ENCODE results near the gene PTRHD1.
"Not testable (repeated sequence)": the region's sequence is repeated elsewhere in the genome, so short reads cannot be mapped to it uniquely, and the experiment has no call there.

PTRHD1 gene, protein sequence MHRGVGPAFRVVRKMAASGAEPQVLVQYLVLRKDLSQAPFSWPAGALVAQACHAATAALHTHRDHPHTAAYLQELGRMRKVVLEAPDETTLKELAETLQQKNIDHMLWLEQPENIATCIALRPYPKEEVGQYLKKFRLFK

DNA sequence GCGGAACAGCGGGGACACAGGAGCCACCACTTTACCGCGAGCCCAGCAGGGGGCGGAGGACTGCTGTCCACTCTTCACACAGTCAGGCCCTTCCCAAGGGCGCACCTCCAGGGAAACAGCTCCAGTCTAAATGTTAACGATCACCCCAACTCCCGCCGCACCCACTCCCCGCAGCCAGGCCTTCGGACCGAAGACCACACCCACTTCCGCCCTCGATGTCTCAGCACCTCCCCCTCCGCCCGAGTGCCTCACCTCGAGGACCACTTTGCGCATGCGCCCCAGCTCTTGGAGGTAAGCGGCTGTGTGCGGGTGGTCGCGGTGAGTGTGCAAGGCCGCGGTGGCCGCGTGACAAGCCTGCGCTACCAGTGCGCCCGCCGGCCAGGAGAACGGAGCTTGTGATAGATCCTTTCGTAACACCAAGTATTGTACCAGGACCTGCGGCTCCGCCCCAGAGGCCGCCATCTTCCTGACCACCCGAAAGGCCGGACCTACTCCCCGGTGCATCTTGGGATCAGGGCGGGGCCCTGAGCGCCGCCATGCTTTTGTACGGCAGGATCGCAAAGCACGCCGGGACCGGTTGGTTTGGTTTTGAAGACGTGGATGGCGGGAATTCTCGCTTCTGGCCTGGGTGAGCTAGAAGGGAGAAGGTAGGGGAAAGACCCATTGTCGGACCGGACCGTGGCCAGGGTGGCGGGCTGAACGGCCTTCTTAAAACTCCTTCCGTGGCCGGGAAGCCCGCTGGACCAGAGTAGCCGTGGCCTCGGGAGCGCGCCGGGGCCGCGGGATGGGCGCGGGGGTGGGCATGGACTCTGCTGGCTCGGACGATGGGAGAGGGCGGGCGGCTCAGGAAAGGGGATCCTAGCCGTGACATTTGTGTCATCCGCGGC lies at the start of gene PTRHD1, which contains the start of gene CENPO:
PTRHD1 (minus strand) TSS at position 518 of the 887 bp plus-strand sequence; CDS start at position 504, 14 bp downstream.
CENPO (plus strand) TSS at position 552 of the 887 bp plus-strand sequence. CDS start 495 bp downstream, outside the sequence.
- H3K4me1 ChIP-seq (ENCODE audit: control insufficient read depth, low read depth, low read length): peaks cover 27% of the 10 kb centered on the region
- H3K27me3 ChIP-seq (ENCODE audit: control insufficient read depth, insufficient read depth, low read length): no peaks in the 10 kb centered on the region
- peak within 1 kb of the TSS; percentile 95 for H3K9ac ChIP-seq (ENCODE audit: low read length)
- H3K9me3 ChIP-seq (ENCODE audit: control insufficient read depth, low read depth, low read length): no peaks in the 10 kb centered on the region
- peak within 1 kb of the TSS; percentile 98 for H3K27ac ChIP-seq (ENCODE audit: low read length)
- peaks cover 28% of the 10 kb centered on the region for H3K36me3 ChIP-seq (ENCODE audit: control insufficient read depth, low read depth, low read length)
- peak within 1 kb of the TSS; percentile 88 for H3K4me3 ChIP-seq (ENCODE audit: low read length)

DNA sequence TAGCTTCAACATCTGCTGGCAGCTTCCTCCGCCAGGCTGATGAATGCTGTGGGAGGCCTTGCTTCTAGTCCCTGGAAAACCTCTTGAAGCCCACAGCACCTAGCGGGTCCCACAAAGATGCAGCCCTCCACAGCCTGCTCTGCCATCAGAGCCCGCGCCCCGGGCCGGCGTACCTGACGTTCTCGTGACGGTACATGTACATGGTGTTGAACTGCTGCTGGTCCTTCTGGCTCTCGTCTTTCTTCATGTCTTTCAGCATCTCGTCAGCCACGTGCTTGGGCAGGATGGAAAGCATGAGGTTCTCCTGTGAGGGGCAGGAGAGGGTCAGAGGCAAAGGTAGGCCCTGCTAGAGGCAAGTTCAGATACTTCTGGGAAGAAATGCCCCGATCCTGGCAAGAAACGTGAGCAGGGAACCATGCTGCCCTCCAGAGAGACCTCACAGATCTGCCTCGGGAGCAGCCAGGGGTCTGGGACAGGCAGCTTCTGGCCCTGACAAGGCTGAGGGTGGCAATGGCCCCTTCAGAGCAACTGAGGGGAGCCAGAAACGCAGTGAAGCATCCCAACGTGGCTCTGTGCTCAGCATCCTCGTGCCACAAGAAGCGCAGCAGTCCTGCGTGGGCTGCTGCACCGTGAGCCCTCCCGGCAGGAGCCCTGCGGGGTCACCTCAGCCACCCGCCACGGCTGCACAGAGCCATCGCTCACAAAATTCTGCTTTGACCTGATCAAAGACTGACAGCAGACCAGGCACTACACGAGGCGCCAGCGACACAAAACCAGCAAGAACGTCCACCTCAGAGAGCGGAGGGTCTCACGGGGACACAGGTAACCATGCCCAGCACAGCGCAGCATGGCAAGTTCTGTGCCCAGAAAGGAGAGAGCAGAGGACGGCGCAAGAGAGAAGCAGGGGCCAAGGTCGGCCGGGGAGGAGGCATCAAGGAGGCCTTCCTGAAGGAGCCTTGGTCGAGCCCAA lies 49.2 kb upstream of the PTRHD1 start:
- Histone ChIP-seq H3K9ac (ENCODE audit: low read length) (no peak overlapping the region), H3K27ac (ENCODE audit: low read length) (no peak overlapping the region), H3K27me3 (ENCODE audit: control insufficient read depth, insufficient read depth, low read length) (no peaks in the 10 kb centered on the region), H3K4me3 (ENCODE audit: low read length) (no peak overlapping the region), H3K36me3 (ENCODE audit: control insufficient read depth, low read depth, low read length) (no peaks in the 10 kb centered on the region), H3K4me1 (ENCODE audit: control insufficient read depth, low read depth, low read length) (no peaks in the 10 kb centered on the region), H3K9me3 (ENCODE audit: control insufficient read depth, low read depth, low read length) (no peaks in the 10 kb centered on the region)

DNA sequence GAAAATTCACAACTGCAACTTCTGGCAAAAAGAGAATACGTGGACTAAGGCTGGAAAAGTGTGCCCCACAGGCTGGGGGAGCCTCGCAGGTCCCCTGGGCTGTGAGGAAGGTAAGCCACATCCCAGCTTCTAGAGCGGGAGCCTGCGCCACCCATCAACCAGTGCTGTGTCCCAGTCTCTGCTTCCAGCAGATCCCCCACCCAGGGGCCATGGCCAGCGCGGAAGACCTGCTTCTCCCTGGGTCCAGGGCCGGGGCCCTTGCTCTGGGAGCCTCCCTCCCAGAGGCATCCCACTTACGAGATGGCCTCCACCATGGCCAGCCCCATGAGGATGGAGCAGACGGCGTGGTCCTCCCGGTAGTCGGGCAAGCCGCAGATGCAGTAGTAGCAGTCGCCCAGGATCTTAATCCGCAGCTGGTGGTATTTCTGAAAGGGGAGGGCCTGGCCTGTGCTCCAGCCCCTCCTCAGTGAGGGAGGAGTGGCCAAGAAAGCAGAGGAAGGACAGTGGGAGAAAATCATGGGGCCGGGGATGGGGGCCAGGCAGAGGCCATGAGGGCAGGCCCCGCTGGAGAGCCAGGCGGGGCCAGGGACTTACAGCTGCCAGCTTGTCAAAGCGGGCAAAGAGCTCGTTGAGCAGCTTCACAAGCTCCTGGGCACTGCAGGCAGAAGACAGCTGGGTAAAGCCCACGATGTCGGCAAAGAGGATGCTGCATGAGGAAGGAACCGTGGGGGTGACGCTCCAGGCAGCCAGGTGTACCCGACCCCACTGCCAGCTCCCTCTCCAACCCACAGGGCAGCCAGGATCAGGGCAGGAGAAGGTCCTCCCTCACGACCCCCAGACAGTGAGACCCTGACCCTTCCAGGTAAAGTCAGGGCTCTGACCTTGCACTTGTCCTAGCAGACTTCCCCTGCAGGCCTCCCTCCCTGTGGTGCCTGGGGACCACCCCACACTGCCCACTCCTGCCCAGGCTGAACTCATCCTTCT lies 48.1 kb upstream of the PTRHD1 start:
- H3K4me3 ChIP-seq (ENCODE audit: low read length): no peak overlapping the region
- peaks cover 3% of the 10 kb centered on the region for H3K36me3 ChIP-seq (ENCODE audit: control insufficient read depth, low read depth, low read length)
- H3K27ac ChIP-seq (ENCODE audit: low read length): no peak overlapping the region
- H3K9me3 ChIP-seq (ENCODE audit: control insufficient read depth, low read depth, low read length): no peaks in the 10 kb centered on the region
- H3K9ac ChIP-seq (ENCODE audit: low read length): no peak overlapping the region
- no peaks in the 10 kb centered on the region for H3K4me1 ChIP-seq (ENCODE audit: control insufficient read depth, low read depth, low read length)
- H3K27me3 ChIP-seq (ENCODE audit: control insufficient read depth, insufficient read depth, low read length): no peaks in the 10 kb centered on the region

DNA sequence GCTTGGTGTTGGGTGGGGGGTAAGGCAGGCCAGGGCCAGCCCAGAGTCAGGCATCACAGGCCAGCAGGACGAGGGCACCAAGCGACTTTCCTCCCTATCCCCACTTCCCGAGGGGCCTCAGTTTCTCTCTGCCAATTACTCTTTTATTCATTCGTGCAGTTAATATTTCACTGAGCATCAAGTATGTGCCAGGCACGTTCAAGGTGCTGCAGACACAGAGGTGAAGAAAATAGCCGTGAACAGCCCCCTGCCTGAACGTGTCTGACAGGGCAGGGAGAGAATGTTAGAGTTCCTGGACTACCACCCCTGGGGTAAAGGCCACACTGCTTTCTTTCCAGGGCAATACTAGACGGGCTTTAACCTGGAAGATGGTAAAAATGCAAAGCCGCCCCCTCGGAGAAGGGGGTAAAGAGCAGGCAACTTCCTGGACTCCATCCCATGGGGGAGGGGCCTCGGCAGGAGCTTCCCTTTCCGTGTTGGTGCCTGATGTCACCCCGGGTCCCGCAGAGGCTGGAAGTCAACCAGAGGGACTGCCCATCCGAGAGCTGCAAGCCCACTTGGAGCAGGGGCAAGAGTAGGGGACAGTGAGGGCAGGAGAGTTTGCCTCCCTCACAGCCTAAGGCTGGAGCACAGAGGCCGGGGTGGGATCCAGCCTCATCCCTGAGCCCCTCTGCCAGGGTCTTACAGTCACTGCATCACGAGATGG lies 47.1 kb upstream of the PTRHD1 start:
- Histone ChIP-seq H3K4me3 (ENCODE audit: low read length) (no peak overlapping the region), H3K9me3 (ENCODE audit: control insufficient read depth, low read depth, low read length) (no peaks in the 10 kb centered on the region), H3K27ac (ENCODE audit: low read length) (no peak overlapping the region), H3K27me3 (ENCODE audit: control insufficient read depth, insufficient read depth, low read length) (no peaks in the 10 kb centered on the region), H3K36me3 (ENCODE audit: control insufficient read depth, low read depth, low read length) (peaks cover 3% of the 10 kb centered on the region), H3K9ac (ENCODE audit: low read length) (no peak overlapping the region), H3K4me1 (ENCODE audit: control insufficient read depth, low read depth, low read length) (no peaks in the 10 kb centered on the region)

DNA sequence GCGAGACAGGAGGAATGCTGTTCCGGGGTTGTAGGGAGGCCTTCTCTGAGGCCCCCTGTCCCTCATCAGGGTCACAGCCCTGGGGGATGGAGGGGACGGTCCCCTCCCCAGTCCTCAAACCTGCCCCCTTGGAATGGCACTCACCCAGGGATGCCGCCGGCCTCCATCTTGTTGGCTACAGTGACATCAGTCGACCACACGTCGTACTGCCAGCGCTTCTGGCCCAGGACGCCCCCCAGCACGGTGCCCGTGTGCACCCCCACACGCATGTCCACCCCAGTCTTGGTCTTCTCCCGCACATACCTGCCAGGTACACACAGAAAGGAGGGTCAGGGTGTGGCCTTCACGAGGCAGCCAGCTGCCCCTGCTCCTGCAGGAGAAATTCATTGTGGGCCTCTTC lies 46.5 kb upstream of the PTRHD1 start:
- no peaks in the 10 kb centered on the region for H3K9me3 ChIP-seq (ENCODE audit: control insufficient read depth, low read depth, low read length)
- H3K9ac ChIP-seq (ENCODE audit: low read length): no peak overlapping the region
- no peak overlapping the region for H3K27ac ChIP-seq (ENCODE audit: low read length)
- no peaks in the 10 kb centered on the region for H3K4me1 ChIP-seq (ENCODE audit: control insufficient read depth, low read depth, low read length)
- no peak overlapping the region for H3K4me3 ChIP-seq (ENCODE audit: low read length)
- no peaks in the 10 kb centered on the region for H3K27me3 ChIP-seq (ENCODE audit: control insufficient read depth, insufficient read depth, low read length)
- H3K36me3 ChIP-seq (ENCODE audit: control insufficient read depth, low read depth, low read length): peaks cover 3% of the 10 kb centered on the region

DNA sequence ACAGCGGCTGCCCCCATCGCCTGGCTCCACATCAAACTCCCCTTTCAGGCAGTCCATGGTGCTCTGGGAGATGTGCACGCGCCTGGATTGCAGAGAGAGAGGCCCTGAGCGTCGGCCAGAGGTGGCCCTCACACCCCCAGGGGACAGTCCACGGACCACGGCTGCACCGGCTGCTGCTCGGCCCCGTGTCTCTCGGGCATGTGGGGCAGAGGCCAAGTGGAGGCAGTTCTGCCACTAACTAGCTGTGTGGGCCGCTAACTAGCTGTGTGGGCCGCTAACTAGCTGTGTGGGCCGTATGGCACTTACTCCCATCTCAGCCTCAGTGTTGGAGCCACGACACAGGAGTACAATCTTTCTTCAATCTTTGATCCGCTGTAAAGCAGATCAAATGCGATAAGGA lies 45.4 kb upstream of the PTRHD1 start:
- Histone ChIP-seq H3K9ac (ENCODE audit: low read length) (no peak overlapping the region), H3K27me3 (ENCODE audit: control insufficient read depth, insufficient read depth, low read length) (no peaks in the 10 kb centered on the region), H3K4me3 (ENCODE audit: low read length) (no peak overlapping the region), H3K9me3 (ENCODE audit: control insufficient read depth, low read depth, low read length) (no peaks in the 10 kb centered on the region), H3K27ac (ENCODE audit: low read length) (no peak overlapping the region), H3K4me1 (ENCODE audit: control insufficient read depth, low read depth, low read length) (peaks cover 2% of the 10 kb centered on the region), H3K36me3 (ENCODE audit: control insufficient read depth, low read depth, low read length) (peaks cover 3% of the 10 kb centered on the region)

DNA sequence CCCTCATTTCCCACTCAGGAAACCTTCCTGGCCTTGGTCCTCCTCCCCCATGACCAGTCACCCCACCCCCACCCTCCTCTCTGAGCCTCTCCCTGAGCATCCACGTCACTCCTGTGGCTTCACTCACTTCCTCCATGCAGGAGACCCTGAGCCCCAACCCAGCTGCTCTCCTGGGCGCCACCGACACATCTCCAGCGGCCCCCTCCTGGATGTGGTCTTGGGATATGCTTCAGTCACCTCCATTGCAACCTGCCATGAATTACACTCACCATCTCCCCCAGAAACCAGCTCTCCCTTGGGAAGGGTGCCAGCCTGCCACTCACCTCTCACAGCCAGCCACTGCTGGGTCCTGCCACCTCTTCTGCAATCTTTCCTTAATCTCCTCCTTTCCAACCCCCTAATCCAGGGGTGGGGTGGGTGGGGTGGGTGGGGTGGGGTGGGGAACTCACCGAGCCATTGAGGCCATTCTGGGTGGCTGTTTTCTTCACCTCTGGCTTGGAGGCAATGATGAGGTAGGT lies 44.9 kb upstream of the PTRHD1 start:
- Histone ChIP-seq H3K4me1 (ENCODE audit: control insufficient read depth, low read depth, low read length) (peaks cover 7% of the 10 kb centered on the region), H3K9ac (ENCODE audit: low read length) (no peak overlapping the region), H3K27me3 (ENCODE audit: control insufficient read depth, insufficient read depth, low read length) (no peaks in the 10 kb centered on the region), H3K9me3 (ENCODE audit: control insufficient read depth, low read depth, low read length) (no peaks in the 10 kb centered on the region), H3K36me3 (ENCODE audit: control insufficient read depth, low read depth, low read length) (peaks cover 3% of the 10 kb centered on the region), H3K27ac (ENCODE audit: low read length) (no peak overlapping the region), H3K4me3 (ENCODE audit: low read length) (no peak overlapping the region)

DNA sequence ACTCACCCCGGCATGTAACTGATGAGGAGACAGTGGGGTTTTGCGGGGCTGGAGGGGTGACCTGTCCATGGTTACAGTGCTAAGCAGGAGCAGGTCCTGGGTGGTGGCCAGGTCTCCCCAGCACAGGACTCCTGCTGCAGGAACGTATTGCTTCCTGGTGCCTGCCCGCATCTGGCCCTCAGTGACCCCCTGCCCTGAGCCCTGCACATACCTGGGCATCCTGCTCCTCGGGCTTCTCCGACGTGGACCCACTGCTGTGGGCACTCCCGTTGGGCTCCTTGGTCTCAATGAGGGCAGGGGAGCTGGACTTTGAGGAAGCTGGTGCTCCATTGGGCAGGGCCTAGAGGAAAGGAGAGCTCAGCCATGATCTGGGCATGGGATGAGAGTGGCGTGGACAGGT lies 43.5 kb upstream of the PTRHD1 start:
- Histone ChIP-seq H3K36me3 (ENCODE audit: control insufficient read depth, low read depth, low read length) (peaks cover 3% of the 10 kb centered on the region), H3K9me3 (ENCODE audit: control insufficient read depth, low read depth, low read length) (no peaks in the 10 kb centered on the region), H3K27me3 (ENCODE audit: control insufficient read depth, insufficient read depth, low read length) (no peaks in the 10 kb centered on the region), H3K9ac (ENCODE audit: low read length) (no peak overlapping the region), H3K4me1 (ENCODE audit: control insufficient read depth, low read depth, low read length) (peaks cover 17% of the 10 kb centered on the region), H3K27ac (ENCODE audit: low read length) (no peak overlapping the region), H3K4me3 (ENCODE audit: low read length) (no peak overlapping the region)

DNA sequence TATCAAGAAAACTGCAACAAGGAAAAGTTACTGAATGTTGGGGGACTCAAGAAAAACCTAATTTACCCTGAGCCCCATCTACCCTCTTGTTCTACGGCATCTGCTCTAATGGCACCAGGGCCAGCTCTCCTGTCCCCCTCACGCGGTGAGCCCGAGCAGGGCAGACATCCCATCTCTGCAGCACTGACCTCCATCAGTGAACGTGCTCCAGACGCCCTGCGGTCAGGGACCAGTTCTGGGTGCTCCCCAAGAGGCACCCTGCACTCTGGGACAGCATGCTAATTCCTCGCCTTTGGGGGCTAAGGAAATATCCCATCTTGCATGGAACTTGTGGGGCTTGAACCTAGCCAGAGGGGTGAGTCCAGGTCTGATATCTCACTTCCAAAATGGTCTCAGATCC lies 43.0 kb upstream of the PTRHD1 start:
- no peak overlapping the region for H3K9ac ChIP-seq (ENCODE audit: low read length)
- peaks cover 3% of the 10 kb centered on the region for H3K36me3 ChIP-seq (ENCODE audit: control insufficient read depth, low read depth, low read length)
- H3K4me3 ChIP-seq (ENCODE audit: low read length): no peak overlapping the region
- peaks cover 17% of the 10 kb centered on the region for H3K4me1 ChIP-seq (ENCODE audit: control insufficient read depth, low read depth, low read length)
- H3K9me3 ChIP-seq (ENCODE audit: control insufficient read depth, low read depth, low read length): no peaks in the 10 kb centered on the region
- H3K27me3 ChIP-seq (ENCODE audit: control insufficient read depth, insufficient read depth, low read length): no peaks in the 10 kb centered on the region
- no peak overlapping the region for H3K27ac ChIP-seq (ENCODE audit: low read length)

DNA sequence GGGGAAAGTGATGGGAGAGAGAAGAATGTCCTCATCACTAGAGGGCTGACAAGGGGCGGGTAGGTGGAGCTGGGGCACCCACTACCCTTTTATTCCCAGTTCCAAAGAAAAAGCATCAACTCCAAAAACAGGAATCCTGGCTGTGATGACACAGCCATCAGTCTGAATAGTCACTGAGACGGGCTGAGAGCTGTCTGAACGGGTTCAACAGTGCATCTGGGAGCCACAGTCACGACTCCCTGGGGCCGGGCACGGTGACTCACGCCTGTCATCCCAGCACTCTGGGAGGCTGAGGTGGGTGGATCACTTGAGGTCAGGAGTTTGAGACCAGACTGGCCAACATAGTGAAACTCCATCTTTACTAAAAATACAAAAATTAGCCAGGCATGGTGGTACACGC lies 42.2 kb upstream of the PTRHD1 start:
- H3K4me1 ChIP-seq (ENCODE audit: control insufficient read depth, low read depth, low read length): peaks cover 17% of the 10 kb centered on the region
- not testable (repeated sequence) for H3K4me3 ChIP-seq (ENCODE audit: low read length); H3K27me3 ChIP-seq (ENCODE audit: control insufficient read depth, insufficient read depth, low read length); H3K9ac ChIP-seq (ENCODE audit: low read length); H3K9me3 ChIP-seq (ENCODE audit: control insufficient read depth, low read depth, low read length); H3K27ac ChIP-seq (ENCODE audit: low read length); H3K36me3 ChIP-seq (ENCODE audit: control insufficient read depth, low read depth, low read length)
